Measurements from ENCODE around the gene NPAS4. TPM values are rescaled to one million over a fixed set of nuclear protein-coding genes. Genes with fewer than 3 reads are reported as not detected.

The NPAS4 gene
- total and polyA plus RNA-seq, 2 experiments from 2014 or later = not detected

- no peaks in the 10 kb centered on the region for H3K36me3 ChIP-seq (ENCODE audit: low read depth)
- H3K4me1 ChIP-seq (ENCODE audit: insufficient read depth) = no peaks in the 10 kb centered on the region
- in situ Hi-C loops (cut with MboI) = no loop called here
- no peak overlapping the region for H3K27ac ChIP-seq
- H3K4me2 ChIP-seq (ENCODE audit: unreplicated experiment) = no peak overlapping the region
- H3K9me3 ChIP-seq (ENCODE audit: low read depth) = no peaks in the 10 kb centered on the region
- H3K9ac ChIP-seq = no peak overlapping the region
- no peaks in the 10 kb centered on the region for H3K9me2 ChIP-seq (ENCODE audit: insufficient read depth)
- 100% methylated on average over 1 of the region's 1 CpG for WGBS, 2 experiments (ENCODE audit: low coverage in 1 of 2, low lambda C conversion rate in 2 of 2, missing lambda C conversion rate in 2 of 2)
- no peak for DNase-seq
- H3K79me2 ChIP-seq (ENCODE audit: insufficient read depth) = no peaks in the 10 kb centered on the region
- no peaks in the 10 kb centered on the region for H4K20me1 ChIP-seq (ENCODE audit: insufficient read depth)
- H3K27me3 ChIP-seq (replicated peaks; ENCODE audit: insufficient read depth) = no peaks in the 10 kb centered on the region
- H2AFZ ChIP-seq = no peak overlapping the region
- H3K4me3 ChIP-seq = no peak overlapping the region
- TF ChIP-seq EZH2 (IDR thresholded peaks at IDR 0.05; ENCODE audit: insufficient read depth, poor library complexity, severe bottlenecking) (no peak), EZH2phosphoT487 (IDR thresholded peaks at IDR 0.05; ENCODE audit: insufficient read depth, low read depth) (no peak)
- H3F3A ChIP-seq (ENCODE audit: insufficient read depth) = no peaks in the 10 kb centered on the region
These were observed 44.1 kb downstream of the NPAS4 start for GRCh38 chr11:66464916-66465315.

DNA sequence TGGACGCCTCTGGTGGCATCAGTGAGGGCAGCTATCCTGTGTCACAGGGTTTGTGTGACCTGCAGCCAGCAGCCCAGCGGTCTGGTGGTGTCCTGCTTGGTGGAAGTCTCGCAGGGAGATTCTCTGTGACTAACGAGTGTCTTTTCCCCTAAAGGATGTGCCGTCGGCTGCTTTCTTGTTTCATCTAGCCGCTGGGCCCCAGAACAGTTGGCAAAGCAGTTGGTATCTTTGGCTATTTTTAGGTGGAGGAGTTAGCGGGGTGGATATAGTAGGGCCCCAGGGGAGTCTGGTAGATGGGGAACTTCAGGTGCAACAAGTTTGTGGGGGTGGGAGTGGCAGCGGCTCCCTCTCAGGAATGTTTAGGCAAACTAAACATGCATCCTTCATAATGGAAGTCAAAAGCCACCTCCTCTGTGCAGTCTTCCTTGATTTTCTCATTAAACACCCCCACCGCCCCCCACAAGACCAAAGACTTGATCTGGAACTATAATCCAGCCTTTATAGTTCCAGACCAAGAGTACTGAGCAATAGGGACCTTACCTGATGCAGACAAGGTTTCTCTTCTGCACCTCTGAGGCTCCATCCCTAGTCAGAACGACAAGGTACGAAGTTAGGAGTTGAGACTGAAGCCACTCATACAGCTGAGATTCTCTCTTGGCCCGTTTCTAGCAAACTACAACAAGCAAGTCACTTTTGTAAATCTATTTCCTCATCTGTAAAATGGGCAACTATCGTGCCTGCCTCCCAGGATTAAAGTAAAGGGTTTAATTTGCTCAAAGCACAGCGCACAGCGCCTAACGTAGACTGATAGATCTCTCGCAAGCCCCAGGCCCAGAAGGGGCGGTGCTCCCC lies 44.8 kb downstream of the NPAS4 start:
- H2AFZ ChIP-seq = peak overlapping the region; percentile 94
- DNase-seq = no peak
- in situ Hi-C loops (cut with MboI) = no loop called here

GRCh38 chr11:66466225-66467033 lies 45.6 kb downstream of the NPAS4 start, which contains the start of gene PELI3:
TSS of gene PELI3 (plus strand) at chr11:66466905. CDS start at chr11:66468129, 1,224 bp downstream.
- no peaks in the 10 kb centered on the region for H3K4me1 ChIP-seq (ENCODE audit: insufficient read depth)
- no peaks in the 10 kb centered on the region for H3K36me3 ChIP-seq (ENCODE audit: low read depth)
- H3K79me2 ChIP-seq (ENCODE audit: insufficient read depth) = no peaks in the 10 kb centered on the region
- peak; percentile 95 for DNase-seq
- in situ Hi-C loops (cut with MboI) = no loop called here
- WGBS, 2 experiments (ENCODE audit: low coverage in 1 of 2, low lambda C conversion rate in 2 of 2, missing lambda C conversion rate in 2 of 2) = 1 to 2% methylated on average over 23 to 52 of the region's 63 CpGs
- H2AFZ ChIP-seq = peak within 1 kb of the TSS; percentile 94
- H3F3A ChIP-seq (ENCODE audit: insufficient read depth) = no peaks in the 10 kb centered on the region
- TF ChIP-seq EZH2 (IDR thresholded peaks at IDR 0.05; ENCODE audit: insufficient read depth, poor library complexity, severe bottlenecking) = no peak
- TF ChIP-seq EZH2phosphoT487 (IDR thresholded peaks at IDR 0.05; ENCODE audit: insufficient read depth, low read depth) = no peak
- peak within 1 kb of the TSS; percentile 88 for H3K4me2 ChIP-seq (ENCODE audit: unreplicated experiment)
- H3K4me3 ChIP-seq = peak within 1 kb of the TSS; percentile 85
- H3K27ac ChIP-seq = no peak within 1 kb of the TSS
- peak within 1 kb of the TSS; percentile 79 for H3K9ac ChIP-seq
- no peaks in the 10 kb centered on the region for H3K9me3 ChIP-seq (ENCODE audit: low read depth)
- H4K20me1 ChIP-seq (ENCODE audit: insufficient read depth) = no peaks in the 10 kb centered on the region
- H3K27me3 ChIP-seq (replicated peaks; ENCODE audit: insufficient read depth) = no peaks in the 10 kb centered on the region
- no peaks in the 10 kb centered on the region for H3K9me2 ChIP-seq (ENCODE audit: insufficient read depth)

More for the DNA sequence above, 44.8 kb downstream of the NPAS4 start:
- no peak for TF ChIP-seq EZH2phosphoT487 (IDR thresholded peaks at IDR 0.05; ENCODE audit: insufficient read depth, low read depth)
- no peak for TF ChIP-seq EZH2 (IDR thresholded peaks at IDR 0.05; ENCODE audit: insufficient read depth, poor library complexity, severe bottlenecking)
- H3K79me2 ChIP-seq (ENCODE audit: insufficient read depth) = no peaks in the 10 kb centered on the region
- H4K20me1 ChIP-seq (ENCODE audit: insufficient read depth) = no peaks in the 10 kb centered on the region
- no peaks in the 10 kb centered on the region for H3K4me1 ChIP-seq (ENCODE audit: insufficient read depth)
- no peaks in the 10 kb centered on the region for H3K27me3 ChIP-seq (replicated peaks; ENCODE audit: insufficient read depth)
- H3K9ac ChIP-seq = peak overlapping the region; percentile 77; the same call in 1 of the 2 replicates
- no peaks in the 10 kb centered on the region for H3F3A ChIP-seq (ENCODE audit: insufficient read depth)
- H3K27ac ChIP-seq = no peak overlapping the region
- 57 to 65% methylated on average over 18 to 19 of the region's 19 CpGs for WGBS, 2 experiments (ENCODE audit: low coverage in 1 of 2, low lambda C conversion rate in 2 of 2, missing lambda C conversion rate in 2 of 2)
- H3K4me2 ChIP-seq (ENCODE audit: unreplicated experiment) = peak overlapping the region; percentile 88
- no peaks in the 10 kb centered on the region for H3K9me2 ChIP-seq (ENCODE audit: insufficient read depth)
- H3K36me3 ChIP-seq (ENCODE audit: low read depth) = no peaks in the 10 kb centered on the region
- peak overlapping the region; percentile 85 for H3K4me3 ChIP-seq
- H3K9me3 ChIP-seq (ENCODE audit: low read depth) = no peaks in the 10 kb centered on the region

GRCh38 chr11:66467034-66467659 lies 46.3 kb downstream of the NPAS4 start:
- in situ Hi-C loops (cut with MboI) = no loop called here
- 1 to 3% methylated on average over 29 to 45 of the region's 72 CpGs for WGBS, 2 experiments (ENCODE audit: low coverage in 1 of 2, low lambda C conversion rate in 2 of 2, missing lambda C conversion rate in 2 of 2)
- H3K27me3 ChIP-seq (replicated peaks; ENCODE audit: insufficient read depth) = no peaks in the 10 kb centered on the region
- no peaks in the 10 kb centered on the region for H3F3A ChIP-seq (ENCODE audit: insufficient read depth)
- H3K9me3 ChIP-seq (ENCODE audit: low read depth) = no peaks in the 10 kb centered on the region
- H4K20me1 ChIP-seq (ENCODE audit: insufficient read depth) = no peaks in the 10 kb centered on the region
- peak overlapping the region; percentile 79 for H3K9ac ChIP-seq
- H3K27ac ChIP-seq = no peak overlapping the region
- H3K4me1 ChIP-seq (ENCODE audit: insufficient read depth) = no peaks in the 10 kb centered on the region
- no peaks in the 10 kb centered on the region for H3K36me3 ChIP-seq (ENCODE audit: low read depth)
- peak overlapping the region; percentile 82 for H2AFZ ChIP-seq
- H3K79me2 ChIP-seq (ENCODE audit: insufficient read depth) = no peaks in the 10 kb centered on the region
- H3K4me2 ChIP-seq (ENCODE audit: unreplicated experiment) = peak overlapping the region; percentile 86
- H3K4me3 ChIP-seq = peak overlapping the region; percentile 85
- peak; percentile 79 for DNase-seq
- H3K9me2 ChIP-seq (ENCODE audit: insufficient read depth) = no peaks in the 10 kb centered on the region
- TF ChIP-seq EZH2 (IDR thresholded peaks at IDR 0.05; ENCODE audit: insufficient read depth, poor library complexity, severe bottlenecking) = no peak
- TF ChIP-seq EZH2phosphoT487 (IDR thresholded peaks at IDR 0.05; ENCODE audit: insufficient read depth, low read depth) = no peak
